HL-60/S4 treated with retinoic acid at 250 ng/mL for 4 days and 3 days (cell line): ENCODE data around the gene EIF4G2.

Experiments used
- in situ Hi-C: fragments of 300-500 bp; cut with MboI; formaldehyde crosslinking; loops from 2 replicates; pipeline ENCODE4 v1.7.0; 2022; ENCODE audit warnings: low sequenced_read_pairs

Gene EIF4G2

DNA sequence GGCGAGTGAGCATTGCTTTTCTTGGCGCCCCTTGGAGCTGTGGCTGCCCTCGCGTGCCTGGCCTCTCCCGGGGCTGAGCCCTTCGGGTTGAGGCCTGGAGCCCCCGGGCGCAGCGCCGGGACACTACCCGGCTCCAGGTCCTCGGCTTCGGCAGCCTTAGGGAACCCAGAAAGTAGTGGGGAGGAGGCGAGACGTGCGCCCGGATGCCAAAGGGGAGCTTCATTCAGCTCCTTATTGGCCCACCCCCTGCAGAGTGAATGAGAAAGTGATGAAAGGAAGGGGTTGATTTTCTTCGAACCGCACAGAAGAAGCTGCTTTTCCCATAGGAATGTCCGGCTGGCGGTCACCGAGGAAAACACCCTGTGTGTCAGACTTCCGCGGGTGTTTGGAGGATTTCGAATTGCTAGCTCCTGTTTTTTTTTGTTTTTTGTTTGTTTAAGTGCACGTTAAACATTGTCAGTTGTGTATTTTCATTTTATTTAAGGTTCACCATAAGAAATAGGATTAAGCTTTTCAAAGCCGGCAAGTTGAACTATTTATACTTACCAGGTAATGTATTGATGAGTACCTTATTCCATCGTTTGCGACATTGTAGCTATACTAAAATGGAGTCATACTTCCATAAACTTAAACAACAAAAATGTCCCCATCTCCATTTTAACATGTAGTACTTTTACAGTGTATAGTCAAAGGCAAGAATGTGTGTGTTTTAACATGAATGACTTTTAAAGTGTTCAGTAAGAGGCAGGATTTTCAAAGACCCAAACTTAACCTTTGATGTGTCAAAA lies 841 bp upstream of the EIF4G2 start:
- in situ Hi-C loops, result no loop called here

DNA sequence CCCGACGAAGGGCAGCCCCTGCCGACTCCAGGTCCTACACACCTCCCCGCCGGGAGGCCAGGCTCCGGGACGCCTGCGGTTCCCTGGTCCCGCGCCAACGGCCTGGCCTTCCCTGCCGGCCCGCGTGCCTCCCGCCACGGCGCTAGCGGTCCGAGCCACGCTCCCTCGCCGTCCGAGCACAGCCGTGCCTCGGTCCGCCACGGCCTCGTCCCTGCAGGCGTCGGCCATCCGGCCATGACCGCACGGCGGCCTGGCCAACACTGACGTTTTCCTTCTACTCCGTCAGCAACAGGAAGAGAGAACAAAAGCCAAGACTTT lies 532 bp downstream of the EIF4G2 start:
- in situ Hi-C loops, result no loop called here

DNA sequence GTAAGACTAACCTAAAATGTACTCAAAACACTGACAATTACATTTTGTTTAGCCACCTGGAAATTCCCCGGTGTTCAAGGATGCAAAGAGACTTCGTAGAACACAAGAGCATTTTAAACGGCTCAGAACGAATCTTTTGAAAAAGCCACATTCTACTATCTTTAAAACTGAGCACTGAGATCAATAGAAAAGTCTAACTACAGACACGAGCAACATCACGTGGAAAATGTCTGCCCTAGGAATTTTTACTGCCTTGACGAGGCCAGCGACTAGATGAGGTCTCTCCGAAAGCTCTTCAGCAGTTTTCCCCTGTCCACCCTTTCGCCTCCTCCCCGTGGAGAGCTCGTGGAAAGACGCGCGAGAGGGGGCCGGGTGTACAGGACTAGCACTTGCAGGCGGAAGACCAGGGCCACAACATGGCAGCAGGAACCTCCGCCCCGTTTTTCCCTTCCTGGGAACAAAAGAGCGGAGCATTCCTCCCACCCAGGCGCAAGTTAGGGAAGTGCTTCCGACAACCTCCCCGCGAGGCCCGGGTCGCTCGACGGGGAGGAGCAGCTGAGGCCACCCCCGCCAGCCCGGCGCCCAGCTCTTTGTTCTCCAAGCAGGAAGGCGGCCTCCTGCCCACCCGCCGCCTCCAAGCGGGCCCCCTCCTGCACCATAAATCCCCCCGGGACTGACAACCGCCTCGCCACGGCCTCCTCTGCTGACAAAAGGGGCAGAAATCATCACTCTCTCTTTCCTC lies 1.1 kb downstream of the EIF4G2 start:
- in situ Hi-C loops, result no loop called here

DNA sequence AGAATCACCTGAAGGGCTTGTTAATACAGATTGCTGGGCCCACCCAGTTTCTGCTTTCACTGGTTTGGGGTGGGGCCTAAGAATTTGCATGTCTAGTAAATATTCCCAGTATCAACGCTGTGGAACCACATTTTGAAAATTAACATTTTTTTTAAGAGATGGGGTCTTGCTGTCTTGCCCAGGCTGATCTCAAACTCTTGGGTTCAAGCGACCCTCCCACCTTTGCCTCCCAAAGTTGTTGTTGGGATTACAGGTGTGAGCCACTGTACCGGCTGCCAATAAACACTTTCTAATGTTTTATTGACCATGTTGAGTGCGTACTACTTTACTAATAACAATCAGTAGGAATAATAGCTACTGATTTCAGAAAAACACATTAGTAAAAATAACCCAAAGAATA lies 2.5 kb downstream of the EIF4G2 start:
- in situ Hi-C loops, result no loop called here

DNA sequence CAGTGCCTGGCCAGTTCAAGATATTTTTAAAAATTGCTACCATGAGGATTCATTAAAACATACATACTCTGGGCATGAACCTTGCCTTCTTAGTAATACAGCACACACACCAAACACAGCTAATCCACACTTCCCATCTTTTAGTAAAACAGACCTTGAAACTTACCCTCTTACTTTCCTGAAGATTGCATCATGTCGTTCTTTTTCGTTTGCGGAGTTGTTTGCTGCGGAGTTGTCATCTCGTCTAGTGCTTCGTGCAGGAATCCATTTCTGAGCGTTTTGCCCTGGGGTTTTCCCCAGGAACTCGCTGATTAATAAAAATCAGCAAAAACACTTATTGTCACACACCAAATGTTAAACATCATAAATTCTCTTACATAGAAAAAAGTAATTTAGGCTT lies 3.0 kb downstream of the EIF4G2 start:
- in situ Hi-C loops, result no loop called here

DNA sequence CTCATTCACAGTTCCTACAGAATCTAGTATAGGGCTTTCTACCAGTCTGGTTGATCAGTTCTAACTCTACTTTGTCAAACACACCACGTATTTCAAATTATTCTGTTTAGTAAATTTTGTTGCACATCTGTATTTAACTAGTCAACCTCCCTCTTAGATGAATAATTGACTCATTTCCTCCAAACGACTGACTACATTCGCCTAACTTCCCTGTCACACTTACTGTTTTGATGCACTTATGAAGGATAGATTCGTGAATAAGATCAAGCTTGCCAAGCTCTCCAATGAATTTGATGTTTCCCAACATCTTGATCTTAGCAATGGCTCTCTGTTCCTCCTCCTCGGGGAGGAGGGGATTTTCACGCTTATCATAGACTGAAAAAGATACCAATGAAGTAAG lies 5.0 kb downstream of the EIF4G2 start:
- in situ Hi-C loops, result no loop called here

DNA sequence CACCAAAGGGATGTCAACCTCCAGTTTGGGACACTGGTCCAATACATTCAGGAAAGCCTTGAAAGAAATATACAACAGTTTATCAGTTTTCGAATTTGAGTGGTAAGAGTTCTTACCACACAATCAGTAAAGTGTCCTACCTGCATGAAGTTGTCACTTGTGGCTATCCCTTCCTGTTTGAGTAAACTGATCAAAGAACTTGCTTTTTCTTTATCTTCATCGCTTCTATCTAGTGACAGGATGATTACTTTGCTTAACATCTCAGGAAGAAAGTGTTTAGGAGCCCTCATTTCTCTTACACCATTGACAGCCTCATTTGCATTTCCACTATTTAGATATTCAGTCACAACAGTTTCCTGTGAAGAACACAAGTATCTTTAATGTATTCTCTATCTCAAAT lies 8.4 kb downstream of the EIF4G2 start:
- in situ Hi-C loops, result no loop called here

DNA sequence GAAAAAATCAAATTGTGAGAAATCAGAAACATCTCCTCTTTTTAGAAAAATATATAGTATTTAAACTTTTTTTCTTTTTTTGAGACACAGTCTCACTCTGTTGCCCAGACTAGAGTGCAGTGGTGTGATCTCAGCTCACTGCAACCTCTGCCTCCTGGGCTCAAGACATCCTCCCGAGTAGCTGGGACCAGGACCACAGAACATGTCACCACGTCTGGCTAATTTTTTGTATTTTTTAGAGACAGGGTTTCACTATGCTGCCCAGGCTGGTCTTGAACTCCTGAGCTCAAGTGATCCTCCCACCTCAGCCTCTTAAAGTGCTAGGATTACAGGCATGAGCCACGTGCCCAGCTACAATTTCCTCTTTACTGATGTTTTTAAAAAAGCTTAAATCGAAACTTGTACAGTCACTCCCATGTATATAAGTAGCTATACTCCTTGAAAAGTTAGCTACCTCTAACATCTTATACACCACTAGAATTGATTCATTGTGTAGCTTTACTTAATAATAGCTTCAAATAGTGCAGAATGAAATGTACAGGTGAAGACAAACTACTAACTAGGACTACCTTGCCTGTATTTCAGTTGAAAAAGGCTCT lies 10.3 kb downstream of the EIF4G2 start:
- in situ Hi-C loops, result loop anchor here (25.0 kb wide), 1 partner anchor 989 kb away; no protein-coding TSS in a partner anchor

DNA sequence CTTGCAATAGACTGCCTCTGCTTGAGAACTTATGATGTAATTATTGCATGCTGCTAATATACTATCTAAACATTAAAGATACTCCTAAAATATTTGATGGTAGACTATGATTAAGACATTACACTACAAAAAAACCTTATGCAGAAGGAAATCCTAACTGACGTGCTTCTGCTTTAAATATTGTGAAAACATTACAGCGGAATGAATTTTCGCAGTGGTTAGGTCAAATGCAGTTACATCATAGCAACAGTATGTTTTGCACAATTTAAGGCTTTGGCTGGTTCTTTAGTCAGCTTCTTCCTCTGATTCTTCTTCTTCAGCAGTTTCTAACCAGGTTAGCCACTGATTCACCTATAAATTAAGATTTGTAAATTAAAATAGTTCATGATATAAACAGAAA lies 11.2 kb downstream of the EIF4G2 start:
- in situ Hi-C loops, result loop anchor here (25.0 kb wide), 1 partner anchor 990 kb away; no protein-coding TSS in a partner anchor

DNA sequence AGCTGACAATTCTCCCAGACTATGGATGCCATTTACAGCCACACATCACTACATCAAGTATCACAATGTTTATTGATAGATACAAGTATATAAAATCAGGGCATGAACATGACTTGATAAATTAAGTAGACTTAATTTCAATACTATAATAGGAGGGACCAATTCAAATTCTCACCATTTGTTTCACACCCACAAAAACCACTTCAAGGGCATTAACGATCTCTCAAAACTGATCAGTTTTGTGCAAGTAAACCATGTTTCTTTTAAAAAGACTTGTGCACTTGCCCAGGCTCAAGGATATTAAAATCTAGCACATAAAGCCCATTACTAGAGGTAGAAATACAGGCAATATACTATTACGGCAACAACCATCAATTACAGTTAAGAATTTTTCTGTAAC lies 11.7 kb downstream of the EIF4G2 start:
- in situ Hi-C loops, result loop anchor here (25.0 kb wide), 1 partner anchor 990 kb away; no protein-coding TSS in a partner anchor

DNA sequence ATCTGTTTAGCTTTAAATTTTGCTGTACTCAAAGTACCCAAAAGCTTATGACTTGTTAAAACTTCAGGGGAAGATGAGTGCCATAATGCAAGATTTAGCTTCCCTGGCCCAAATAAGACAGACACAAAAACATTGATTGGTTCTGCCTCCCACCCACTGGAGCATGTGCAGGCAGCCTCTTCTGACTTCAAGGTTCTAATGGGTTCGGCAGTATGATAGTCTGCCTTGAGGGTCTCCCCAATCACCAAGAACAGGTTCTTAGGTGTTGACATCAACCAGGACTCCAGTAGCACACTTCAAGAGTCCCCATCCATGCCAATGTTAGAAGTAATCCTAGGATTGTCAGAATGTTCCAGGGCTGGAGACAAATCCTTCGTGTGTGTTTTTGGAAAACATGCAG lies 12.5 kb downstream of the EIF4G2 start:
- in situ Hi-C loops, result loop anchor here (25.0 kb wide), 1 partner anchor 991 kb away; no protein-coding TSS in a partner anchor

DNA sequence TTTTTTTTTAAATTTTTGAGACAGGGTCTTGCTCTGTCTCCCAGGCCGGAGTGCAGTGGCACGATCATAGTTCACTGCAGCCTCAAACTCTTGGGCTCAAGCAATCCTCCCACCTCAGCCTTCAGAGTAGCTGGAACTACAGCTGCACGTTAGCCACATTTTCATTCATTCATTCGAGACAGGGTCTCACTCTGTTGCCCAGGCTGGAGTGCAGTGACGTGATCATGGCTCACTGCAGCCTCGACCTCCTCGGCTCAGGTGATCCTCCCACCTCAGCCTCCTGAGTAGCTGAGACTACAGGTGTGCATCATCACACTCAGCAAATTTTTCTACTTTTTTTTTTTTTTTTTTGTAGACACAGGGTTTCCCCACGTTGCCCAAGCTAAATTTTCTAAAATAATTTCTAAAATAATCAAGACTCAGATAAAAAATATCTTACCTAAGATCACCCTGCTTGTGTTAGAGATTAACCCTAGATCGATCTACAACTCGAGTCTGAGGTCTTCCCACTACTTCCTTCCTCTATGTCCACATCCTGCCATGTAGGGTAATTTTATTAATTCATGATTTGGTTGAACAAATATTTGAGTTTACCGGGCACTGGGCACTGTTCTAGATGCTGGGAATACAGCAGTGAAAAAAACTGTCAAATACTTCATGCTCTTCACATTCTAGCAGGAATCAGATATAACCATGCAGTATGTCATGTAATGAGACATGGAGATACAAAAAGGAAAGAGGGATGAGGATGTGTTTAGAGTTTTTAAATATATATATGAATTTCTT lies 15.1 kb downstream of the EIF4G2 start:
- in situ Hi-C loops, result loop anchor here (25.0 kb wide), 1 partner anchor 994 kb away; no protein-coding TSS in a partner anchor

DNA sequence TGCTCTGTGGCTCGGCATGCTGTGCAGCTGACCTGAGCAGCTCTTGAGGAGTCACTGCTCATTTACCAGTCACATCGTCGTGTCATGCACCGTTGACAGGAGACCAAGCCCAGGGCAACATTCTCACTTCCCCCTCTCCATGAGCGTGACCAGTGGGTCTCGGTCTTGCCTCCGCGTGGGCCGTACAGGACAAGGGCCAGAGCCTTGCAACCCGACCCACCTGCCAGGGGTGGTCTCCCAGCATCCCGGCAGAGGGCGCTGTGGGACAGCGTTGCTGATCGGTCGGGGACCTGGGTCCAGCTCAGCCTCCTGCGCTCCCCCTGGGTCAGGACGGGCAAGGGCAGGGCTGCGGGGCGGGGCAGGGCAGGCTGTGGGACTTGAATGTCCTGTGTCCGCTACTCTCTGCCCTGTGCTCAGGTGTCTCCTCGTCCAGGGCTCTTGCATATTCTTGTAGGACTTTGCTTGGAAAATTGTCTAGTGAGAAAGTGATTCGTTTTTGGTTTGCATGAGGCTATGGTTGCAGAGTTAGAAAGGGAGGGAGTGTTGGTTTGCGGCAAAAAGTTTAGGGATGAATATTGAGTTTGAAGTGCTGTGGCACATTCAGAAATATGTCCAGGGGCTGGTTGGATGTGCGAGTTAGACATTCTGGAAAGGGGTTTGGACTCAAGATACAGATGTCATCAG lies 16.2 kb downstream of the EIF4G2 start:
- in situ Hi-C loops, result loop anchor here (25.0 kb wide), 1 partner anchor 995 kb away; no protein-coding TSS in a partner anchor

DNA sequence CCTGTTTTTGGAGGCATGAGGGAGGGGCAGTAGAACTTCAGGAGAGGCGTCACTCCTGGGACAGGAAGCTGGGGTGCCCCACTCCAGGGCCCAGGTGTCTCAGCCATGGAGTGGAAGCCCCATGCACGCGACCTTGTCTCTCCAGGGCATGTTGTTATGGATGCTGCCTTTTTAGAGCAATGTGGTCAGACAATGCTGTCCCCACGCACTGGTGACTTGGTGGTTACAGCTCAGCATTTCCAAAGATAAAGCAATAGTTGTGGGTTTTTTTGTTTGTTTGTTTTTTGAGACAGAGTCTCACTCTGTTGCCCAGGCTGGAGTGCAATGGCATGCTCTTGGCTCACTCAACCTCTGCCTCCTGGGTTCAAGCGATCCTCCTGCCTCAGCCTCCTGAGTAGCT lies 22.3 kb downstream of the EIF4G2 start:
- in situ Hi-C loops, result loop anchor here (25.0 kb wide), 1 partner anchor 1001 kb away; no protein-coding TSS in a partner anchor

DNA sequence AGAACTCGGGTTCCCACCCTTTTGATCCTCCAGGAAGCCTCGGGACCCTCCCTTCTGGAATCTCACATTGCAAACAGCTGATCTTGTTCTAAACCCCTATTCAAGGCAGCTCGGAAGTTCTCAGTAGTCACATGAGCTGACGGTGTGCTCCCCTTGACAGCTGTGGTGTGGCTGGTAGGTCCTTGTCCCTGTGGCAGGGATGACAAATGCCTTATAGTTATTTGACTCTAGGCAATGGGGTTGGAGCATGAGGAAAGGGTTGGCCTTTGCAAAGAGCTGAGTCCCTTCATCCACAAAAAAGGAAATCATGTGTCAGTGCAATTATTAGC lies 23.6 kb downstream of the EIF4G2 start:
- in situ Hi-C loops, result loop anchor here (25.0 kb wide), 1 partner anchor 1002 kb away; no protein-coding TSS in a partner anchor

DNA sequence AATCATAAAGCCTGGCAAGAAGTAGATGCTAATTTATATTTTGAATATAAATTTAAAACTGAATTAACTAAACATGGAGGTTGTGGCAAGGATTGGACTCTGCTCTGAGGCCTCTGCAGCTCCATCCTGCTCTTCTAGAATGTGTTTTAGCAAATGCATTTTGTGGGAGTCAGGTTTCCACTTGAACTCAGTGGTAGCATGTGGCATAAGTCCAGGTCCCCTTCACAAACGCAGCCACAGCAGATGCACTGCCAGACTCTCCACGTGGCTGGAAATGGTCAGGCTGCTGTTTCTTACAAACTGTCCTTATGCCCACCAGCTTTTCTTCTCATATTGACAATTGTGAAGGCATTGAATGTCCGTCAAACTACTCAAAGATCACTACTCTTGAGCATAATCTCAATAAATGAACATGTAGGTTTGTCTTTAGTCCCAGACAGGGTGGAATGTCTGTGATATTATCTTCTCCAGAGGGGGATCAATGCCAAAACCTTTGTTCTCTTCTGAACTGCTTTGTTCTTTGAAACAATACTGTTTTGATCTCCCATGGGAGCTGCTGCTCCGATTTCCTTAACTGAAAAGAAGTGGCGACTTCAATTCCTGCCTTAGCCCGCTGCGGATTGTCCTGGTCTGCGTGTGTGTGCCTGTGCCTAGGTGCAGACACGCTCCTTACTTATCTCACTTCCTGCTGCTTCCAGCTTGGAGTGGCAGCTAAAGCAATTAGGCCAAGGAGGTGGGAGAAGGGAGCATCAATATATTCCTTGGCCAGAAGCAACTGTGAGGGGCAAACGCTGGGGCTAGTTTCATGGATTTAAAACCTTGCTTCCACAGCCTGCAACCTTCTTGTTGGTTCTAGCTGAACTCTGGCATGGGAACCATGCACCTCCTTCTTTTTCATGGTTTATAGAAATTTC lies 24.2 kb downstream of the EIF4G2 start:
- in situ Hi-C loops, result loop anchor here (25.0 kb wide), 1 partner anchor 1003 kb away; no protein-coding TSS in a partner anchor

DNA sequence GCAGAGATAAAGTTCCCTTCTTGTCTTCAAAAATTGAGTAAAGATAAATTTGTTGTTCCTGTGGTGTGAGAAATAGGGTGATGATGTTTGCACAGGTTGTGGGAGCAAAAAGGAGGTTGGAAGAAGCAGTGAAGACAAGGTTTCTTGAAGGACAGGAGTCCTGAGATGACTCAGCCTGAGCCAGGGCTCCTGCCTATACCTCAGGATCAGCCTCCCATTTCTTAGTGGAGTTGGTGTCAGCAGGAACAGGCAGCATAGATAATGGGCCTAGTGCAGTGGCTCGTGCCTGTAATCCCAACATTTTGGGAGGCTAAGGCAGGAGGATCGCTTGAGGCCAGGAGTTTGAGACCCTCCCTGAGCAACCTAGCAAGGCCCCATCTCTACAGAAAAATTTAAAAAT lies 28.7 kb downstream of the EIF4G2 start:
- in situ Hi-C loops, result loop anchor here (25.0 kb wide), 1 partner anchor 1007 kb away; no protein-coding TSS in a partner anchor

DNA sequence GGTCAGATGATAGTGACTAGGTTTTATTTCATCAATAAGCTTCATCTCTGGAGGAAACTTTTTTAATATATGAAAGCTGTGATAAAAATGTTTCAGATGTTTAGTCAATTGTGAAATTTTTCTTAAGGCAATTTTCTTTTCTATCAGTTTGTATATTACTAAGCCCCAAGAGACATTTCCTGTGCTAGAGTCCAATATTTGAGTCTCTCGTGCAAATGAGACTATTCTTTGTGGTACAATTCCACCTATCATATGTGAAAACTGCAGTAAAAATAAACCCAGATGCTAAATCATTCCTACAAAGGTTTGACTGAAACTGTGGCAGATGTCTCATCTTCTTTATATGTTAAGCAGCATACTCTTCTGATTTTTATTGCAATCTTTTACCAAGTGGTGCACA lies 29.6 kb downstream of the EIF4G2 start:
- in situ Hi-C loops, result loop anchor here (25.0 kb wide), 1 partner anchor 1008 kb away; no protein-coding TSS in a partner anchor
